ENCODE results near the gene FYN.

DNA sequence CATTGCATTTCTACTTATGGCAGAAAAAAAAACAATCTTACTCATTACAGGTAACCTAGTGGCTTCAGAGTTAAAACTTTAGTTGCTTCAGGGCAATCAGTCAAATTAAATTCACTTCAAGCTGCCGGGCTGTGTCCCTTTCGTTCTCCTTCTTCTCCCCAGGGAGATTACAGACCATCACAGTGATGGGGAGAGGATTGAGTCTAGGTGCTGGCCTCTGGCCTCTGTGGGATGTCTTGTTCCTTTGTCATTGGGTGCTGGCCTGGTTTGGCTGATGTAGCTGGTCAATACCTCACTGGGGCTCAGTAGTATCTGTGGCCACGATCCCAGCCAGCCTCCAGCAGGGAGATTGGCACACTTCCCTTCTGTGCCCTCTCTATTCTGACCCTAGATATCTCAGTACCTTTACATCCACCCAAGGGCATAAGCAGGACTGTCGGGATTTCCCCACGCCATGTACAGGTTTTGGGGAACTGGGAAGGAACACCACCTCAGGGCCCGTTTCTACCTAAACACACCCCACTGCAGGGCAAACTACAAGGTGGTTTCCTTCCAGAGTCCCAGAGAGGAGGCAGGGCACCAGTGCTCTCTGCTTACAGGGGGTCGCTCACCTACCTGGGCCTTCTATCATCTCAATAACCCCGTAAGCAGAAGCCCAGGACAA, 15.4 kb downstream of the FYN start:
- TF ChIP-seq POLR2A (IDR thresholded peaks at IDR 0.05; ENCODE audit: control extremely low read depth in 1 of 2, low read depth in 2 of 2, low read length in 2 of 2) (no peak), BACH1 (IDR thresholded peaks at IDR 0.05; ENCODE audit: low read length) (no peak)
